Measurements from ENCODE around the gene CLEC3B.

- TF ChIP-seq EZH2 (IDR thresholded peaks at IDR 0.05) (no peak), POLR2AphosphoS5 (IDR thresholded peaks at IDR 0.05; ENCODE audit: borderline replicate concordance, low read depth, low read length) (no peak), FOXP2 (optimal IDR thresholded peaks at IDR 0.05; ENCODE audit: control extremely low read depth, extremely low read length, insufficient read depth) (no peak)
These were observed 56.0 kb downstream of the CLEC3B start for GRCh38 chr3:45082142-45082538.

All from SK-N-MC (cell line).